Activated CD4-positive, alpha-beta T cell treated with anti-CD3 and anti-CD28 coated beads, Interleukin-2, amount 50 U/mL, for 48 hours (primary cell): ENCODE results near the gene ZNF569.
"Not testable (repeated sequence)": the region's sequence is repeated elsewhere in the genome, so short reads cannot be mapped to it uniquely, and the experiment has no call there.

ENCODE experiments used
- DNase-seq, 2 experiments: peaks; one replicate each; pipeline ENCODE4 v3.0.0-alpha.2; 2020

ZNF569 gene

DNA sequence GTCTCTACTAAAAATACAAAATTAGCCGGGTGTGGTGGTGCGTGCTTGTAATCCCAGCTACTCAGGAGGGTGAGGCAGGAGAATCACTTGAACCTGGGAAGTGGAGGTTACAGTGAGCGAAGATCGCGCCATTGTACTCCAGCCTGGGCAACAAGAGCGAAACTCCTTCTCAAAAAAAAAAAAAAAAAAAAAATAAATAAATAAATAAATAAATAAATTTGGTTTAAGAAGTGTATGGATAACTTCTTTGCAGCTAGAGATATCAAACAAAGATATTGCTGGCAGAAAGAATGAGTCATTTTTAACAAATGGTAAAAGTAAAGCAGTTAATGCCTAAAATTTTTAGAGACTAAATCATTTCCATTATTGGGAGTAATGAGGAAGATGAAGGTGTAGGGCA, 75.8 kb downstream of the ZNF569 start:
- not testable (repeated sequence) for DNase-seq

- no peak for DNase-seq
These were observed 78.0 kb downstream of the ZNF569 start for GRCh38 chr19:37389234-37389633.

- peak; percentile 94 to 97 for DNase-seq
These were observed 96.2 kb downstream of the ZNF569 start, which contains the start of gene ZNF527 for GRCh38 chr19:37370880-37371661. ZNF527 (plus strand) TSS chr19:37371099; CDS start chr19:37374199, 3,100 bp downstream.

- not testable (repeated sequence) for DNase-seq
These were observed 96.8 kb downstream of the ZNF569 start for GRCh38 chr19:37370386-37370879.

- DNase-seq, result no peak
These were observed 104.5 kb downstream of the ZNF569 start for GRCh38 chr19:37362733-37363132.

DNA sequence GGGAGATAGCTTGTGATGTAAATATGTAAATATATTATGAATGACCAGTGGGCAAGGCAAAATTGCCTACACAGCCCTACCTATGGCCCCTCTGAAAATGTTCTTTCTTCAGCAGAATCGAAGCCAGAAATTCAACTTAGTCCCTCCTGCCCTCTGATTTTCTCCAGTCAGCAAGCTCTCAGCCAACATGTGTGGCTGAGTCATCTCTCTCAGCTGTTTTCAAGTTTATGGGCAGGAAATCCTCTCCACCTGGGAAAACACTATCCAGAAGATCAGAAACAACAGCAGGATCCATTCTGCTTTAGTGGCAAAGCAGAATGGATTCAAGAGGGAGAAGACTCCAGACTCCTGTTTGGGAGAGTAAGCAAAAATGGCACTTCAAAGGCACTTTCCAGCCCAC, 105.2 kb downstream of the ZNF569 start:
- no peak for DNase-seq
